Stimulated activated naive CD8-positive, alpha-beta T cell treated with anti-CD3 and anti-CD28 coated beads, Interleukin-15, amount 100 ng/mL, for 72 hours (primary cell): ENCODE results near the gene SPTBN2.

Source experiments
- ATAC-seq: fragments of 150-1000 bp; cut with Tn5 transposase; 2 replicates; pipeline ENCODE4 v1.10.0; 2021; ENCODE audit warnings: mild to moderate bottlenecking, moderate library complexity
- DNase-seq, 2 donors: peaks; one replicate each; pipeline ENCODE4 v3.0.0; 2021 to 2022
- H3K27ac Mint-ChIP-seq, 2 donors: one replicate each; pipeline ENCODE4 v1.8.0; 2022; ENCODE audit warnings: mild to moderate bottlenecking in 2 of 2, mixed read lengths in 2 of 2, moderate library complexity in 2 of 2
- H3K27me3 Mint-ChIP-seq: one replicate; pipeline ENCODE4 v1.8.0; 2022; ENCODE audit warnings: mixed read lengths
- H3K4me1 Mint-ChIP-seq: one replicate; pipeline ENCODE4 v1.8.0; 2022; ENCODE audit warnings: mild to moderate bottlenecking, mixed read lengths
- H3K4me3 Mint-ChIP-seq, 2 donors: one replicate each; pipeline ENCODE4 v1.8.0; 2022; ENCODE audit warnings: mild to moderate bottlenecking in 2 of 2, mixed read lengths in 2 of 2, moderate library complexity in 1 of 2
- H3K9me3 Mint-ChIP-seq, 2 donors: one replicate each; pipeline ENCODE4 v1.8.0; 2022; ENCODE audit warnings: mixed read lengths in 2 of 2

SPTBN2 gene

DNA sequence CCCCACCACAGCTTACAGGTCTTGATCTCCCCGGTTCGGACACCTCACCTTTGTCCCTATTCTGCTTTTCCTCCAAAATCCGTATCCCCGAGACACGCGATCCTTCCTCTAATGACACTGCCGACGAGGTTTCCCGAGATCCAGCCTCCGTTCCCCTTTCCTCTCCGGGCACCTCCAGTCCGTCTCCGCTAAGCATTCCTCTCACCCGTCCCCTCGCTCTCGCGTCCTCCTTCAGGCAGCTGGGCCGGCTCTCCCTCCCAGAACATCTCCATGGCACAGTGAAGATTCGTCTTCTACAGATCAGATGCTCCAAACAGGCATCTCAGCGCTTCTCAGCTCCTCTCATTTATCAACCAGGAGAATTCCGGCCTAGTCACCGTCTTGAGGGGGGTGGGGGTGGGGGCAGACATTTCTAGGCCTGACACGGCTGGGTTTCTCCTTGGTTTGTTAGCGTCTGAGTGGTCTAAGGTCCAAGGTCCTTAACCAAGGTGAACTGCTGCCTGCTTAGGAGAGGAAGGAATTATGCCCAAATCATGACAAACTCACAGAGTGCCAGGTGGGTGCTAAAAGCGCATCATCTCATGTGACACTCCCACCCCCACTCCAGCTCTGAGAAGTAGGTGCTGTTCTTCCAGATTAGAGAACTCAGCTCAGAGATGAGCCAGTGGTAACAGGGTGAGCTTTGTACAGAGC lies at the start of gene SPTBN2:
TSS of gene SPTBN2 (minus strand) at position 524 of the 693 bp plus-strand sequence. CDS start 7,976 bp downstream, outside the sequence.
- H3K4me3 Mint-ChIP-seq: peak within 1 kb of the TSS; percentile 79 to 85
- H3K9me3 Mint-ChIP-seq: no peaks in the 10 kb centered on the region
- H3K4me1 Mint-ChIP-seq: peaks cover 19% of the 10 kb centered on the region
- peak within 1 kb of the TSS in 1 of 2 donors; percentile 36 for H3K27ac Mint-ChIP-seq
- DNase-seq (no peak), ATAC-seq (no peak)
- peaks cover 69% of the 10 kb centered on the region for H3K27me3 Mint-ChIP-seq

GRCh38 chr11:66768818-66769217 lies 39.8 kb upstream of the SPTBN2 start:
- no peak for ATAC-seq
- Mint-ChIP-seq H3K9me3 (no peaks in the 10 kb centered on the region), H3K27me3 (no peaks in the 10 kb centered on the region), H3K4me3 (no peak overlapping the region), H3K27ac (no peak overlapping the region), H3K4me1 (no peaks in the 10 kb centered on the region)
- no peak for DNase-seq

DNA sequence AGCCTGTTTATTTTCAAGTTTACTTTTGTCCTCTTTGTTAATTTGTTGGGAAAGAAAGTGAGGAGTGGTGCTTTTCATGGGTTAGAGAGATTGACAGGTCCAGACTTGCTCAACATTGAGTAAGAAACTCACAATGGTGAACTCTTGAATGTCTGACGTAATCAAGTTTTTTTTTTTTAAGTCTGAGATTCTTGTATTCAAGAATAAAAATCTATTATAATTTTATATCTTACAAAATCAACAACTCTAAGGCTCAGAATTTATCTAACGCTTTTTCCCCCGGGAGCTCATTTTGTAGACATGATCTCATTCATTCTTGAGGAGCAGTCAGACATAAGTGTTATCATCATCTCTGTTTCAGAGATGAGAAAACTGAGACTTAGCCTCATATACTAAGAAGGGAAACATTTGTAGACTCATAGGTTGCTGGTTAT lies 39.1 kb upstream of the SPTBN2 start:
- Mint-ChIP-seq H3K27ac (no peak overlapping the region), H3K27me3 (no peaks in the 10 kb centered on the region), H3K4me1 (no peaks in the 10 kb centered on the region), H3K4me3 (no peak overlapping the region), H3K9me3 (no peaks in the 10 kb centered on the region)
- ATAC-seq (no peak), DNase-seq (no peak)

DNA sequence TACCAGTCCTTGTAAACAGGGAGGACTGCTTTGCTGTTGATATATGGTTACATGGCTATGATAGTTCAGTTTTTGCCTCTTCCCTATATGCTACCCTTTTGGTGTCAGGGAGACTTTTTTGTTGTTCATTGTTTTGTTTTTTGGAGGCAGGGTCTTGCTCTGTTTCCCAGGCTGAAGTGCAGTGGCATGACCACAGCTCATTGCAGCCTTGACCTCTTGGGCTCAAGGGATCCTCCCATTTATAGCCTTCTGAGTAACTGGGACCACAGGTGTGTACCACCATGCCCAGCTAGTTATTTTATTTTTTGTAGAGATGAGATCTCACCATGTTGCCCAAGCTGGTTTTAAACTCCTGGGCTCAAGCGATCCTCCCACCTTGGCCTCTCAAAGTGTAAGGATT lies 38.6 kb upstream of the SPTBN2 start:
- Mint-ChIP-seq H3K4me3 (no peak overlapping the region), H3K4me1 (no peaks in the 10 kb centered on the region), H3K27ac (no peak overlapping the region), H3K9me3 (no peaks in the 10 kb centered on the region), H3K27me3 (no peaks in the 10 kb centered on the region)
- ATAC-seq: no peak
- DNase-seq: no peak

DNA sequence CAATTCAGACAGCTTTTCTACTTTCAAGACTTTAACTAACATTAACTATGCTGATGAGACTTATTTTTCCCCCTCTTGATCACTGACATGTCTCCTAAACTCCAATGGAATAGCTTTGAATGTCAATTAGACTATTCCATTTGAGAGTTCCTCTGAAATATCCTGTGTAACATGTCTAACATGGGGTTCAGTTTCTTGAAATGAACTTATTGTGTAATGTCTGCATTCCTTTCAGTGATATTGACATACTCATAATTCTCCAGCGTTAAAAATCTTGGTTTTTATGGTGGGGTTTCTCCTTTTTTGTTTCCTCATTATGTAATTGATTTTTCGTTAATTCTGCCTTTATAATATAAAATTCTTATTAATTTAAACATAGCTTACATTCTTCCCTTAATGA lies 37.7 kb upstream of the SPTBN2 start:
- Mint-ChIP-seq H3K4me3 (no peak overlapping the region), H3K27me3 (no peaks in the 10 kb centered on the region), H3K27ac (no peak overlapping the region), H3K4me1 (no peaks in the 10 kb centered on the region), H3K9me3 (no peaks in the 10 kb centered on the region)
- ATAC-seq (no peak), DNase-seq (no peak)

DNA sequence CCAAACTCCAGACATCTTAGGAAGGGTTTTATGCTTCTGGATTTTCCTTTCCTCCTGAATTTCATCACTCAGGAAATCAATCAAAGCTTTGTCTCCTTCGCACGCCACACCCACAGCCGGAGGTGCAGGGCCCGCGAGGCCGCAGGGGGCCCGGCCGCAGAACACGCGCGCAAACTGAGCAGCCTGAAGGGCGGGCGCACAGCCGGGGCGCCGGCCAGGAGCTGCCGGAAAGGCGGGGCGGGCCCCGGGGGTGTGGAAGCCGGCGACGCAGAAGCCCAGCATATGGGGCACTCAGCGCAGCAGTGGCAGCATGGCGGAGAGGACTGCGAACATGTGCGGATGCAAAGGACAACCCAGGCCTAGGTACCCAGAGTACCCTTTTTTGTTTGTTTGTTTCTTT lies 33.1 kb upstream of the SPTBN2 start:
- H3K4me1 Mint-ChIP-seq: no peaks in the 10 kb centered on the region
- no peak overlapping the region for H3K4me3 Mint-ChIP-seq

GRCh38 chr11:66752148-66752547 lies 23.1 kb upstream of the SPTBN2 start:
- no peak overlapping the region for H3K27ac Mint-ChIP-seq
- H3K9me3 Mint-ChIP-seq: no peaks in the 10 kb centered on the region
- no peaks in the 10 kb centered on the region for H3K27me3 Mint-ChIP-seq
- H3K4me1 Mint-ChIP-seq: peaks cover 8% of the 10 kb centered on the region
- ATAC-seq (no peak), DNase-seq (no peak)
- no peak overlapping the region for H3K4me3 Mint-ChIP-seq

More for the DNA sequence above, 33.1 kb upstream of the SPTBN2 start:
- Mint-ChIP-seq H3K27ac (no peak overlapping the region), H3K9me3 (no peaks in the 10 kb centered on the region), H3K27me3 (no peaks in the 10 kb centered on the region)
- ATAC-seq (no peak), DNase-seq (no peak)

- H3K4me3 Mint-ChIP-seq: no peak overlapping the region
- no peak for DNase-seq
- no peaks in the 10 kb centered on the region for H3K9me3 Mint-ChIP-seq
- no peak for ATAC-seq
- H3K27me3 Mint-ChIP-seq: no peaks in the 10 kb centered on the region
- no peak overlapping the region for H3K27ac Mint-ChIP-seq
- peaks cover 15% of the 10 kb centered on the region for H3K4me1 Mint-ChIP-seq
Measured at GRCh38 chr11:66749091-66749490, 20.1 kb upstream of the SPTBN2 start.

DNA sequence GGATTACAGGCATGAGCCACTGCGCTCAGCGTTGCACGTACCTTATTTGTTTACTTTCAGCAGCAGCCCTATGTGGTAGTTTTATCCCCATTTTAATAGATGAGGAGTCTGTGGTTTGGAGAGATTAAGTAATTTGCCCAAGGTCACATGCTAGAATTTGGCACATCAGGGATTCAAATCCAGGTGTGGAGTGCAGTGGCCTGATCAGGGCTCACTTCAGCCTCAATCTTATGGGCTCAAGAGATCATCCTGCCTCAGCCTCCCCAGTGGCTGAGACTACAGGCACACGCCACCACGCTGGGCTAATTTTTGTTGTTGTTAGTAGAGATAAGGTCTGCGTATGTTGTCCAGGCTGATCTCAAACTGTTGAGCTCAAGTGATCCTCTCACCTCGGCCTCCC lies 18.5 kb upstream of the SPTBN2 start:
- no peaks in the 10 kb centered on the region for H3K9me3 Mint-ChIP-seq
- ATAC-seq (no peak), DNase-seq (no peak)
- no peak overlapping the region for H3K27ac Mint-ChIP-seq
- H3K4me3 Mint-ChIP-seq: no peak overlapping the region
- H3K27me3 Mint-ChIP-seq: no peaks in the 10 kb centered on the region
- H3K4me1 Mint-ChIP-seq: peaks cover 24% of the 10 kb centered on the region

DNA sequence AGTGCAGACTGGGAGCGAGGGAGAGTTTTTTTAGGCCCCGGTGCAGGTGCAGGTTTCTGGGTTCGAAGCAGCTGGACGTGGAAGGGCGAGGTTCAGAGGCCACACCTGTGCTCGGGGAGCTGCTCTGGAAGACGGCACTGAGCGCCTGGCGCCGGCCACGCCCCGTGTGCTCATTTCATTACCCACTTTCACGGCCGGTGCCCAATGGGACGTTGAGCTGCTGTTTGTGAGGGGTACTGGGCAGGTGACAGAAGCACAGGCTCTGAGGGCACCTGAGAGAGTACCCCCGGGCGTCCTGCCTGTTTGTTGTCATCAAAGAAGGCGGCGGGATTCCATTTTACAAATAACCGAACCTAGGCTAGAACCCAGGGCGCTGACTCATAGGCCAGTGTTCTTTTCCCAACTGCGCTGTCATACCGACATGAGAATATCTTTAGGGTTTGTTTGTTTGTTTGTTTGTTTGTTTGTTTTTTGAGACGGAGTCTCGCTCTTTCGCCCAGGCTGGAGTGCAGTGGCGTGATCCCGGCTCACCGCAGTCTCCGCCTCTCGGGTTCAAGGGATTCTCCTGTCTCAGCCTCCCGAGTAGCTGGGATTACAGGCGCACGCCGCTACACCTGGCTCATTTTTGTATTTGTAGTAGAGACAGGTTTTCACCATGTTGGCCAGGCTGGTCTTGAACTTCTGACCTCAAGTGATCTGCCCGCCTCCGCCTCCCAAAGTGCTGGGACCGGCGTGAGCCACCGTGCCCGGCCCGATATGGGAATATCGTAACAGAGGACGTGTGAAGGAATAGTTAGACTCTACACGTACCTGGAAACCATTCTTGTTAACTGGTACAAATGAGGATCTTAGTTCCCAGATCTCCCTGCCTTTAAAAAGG lies 16.6 kb upstream of the SPTBN2 start:
- ATAC-seq (peak; percentile 72), DNase-seq (peak; percentile 34 to 49)
- peak overlapping the region; percentile 96 to 98 for H3K4me3 Mint-ChIP-seq
- peaks cover 24% of the 10 kb centered on the region for H3K4me1 Mint-ChIP-seq
- peak overlapping the region; percentile 59 to 84 for H3K27ac Mint-ChIP-seq
- H3K9me3 Mint-ChIP-seq: peaks cover 7 to 10% of the 10 kb centered on the region in 2 donors
- H3K27me3 Mint-ChIP-seq: no peaks in the 10 kb centered on the region

DNA sequence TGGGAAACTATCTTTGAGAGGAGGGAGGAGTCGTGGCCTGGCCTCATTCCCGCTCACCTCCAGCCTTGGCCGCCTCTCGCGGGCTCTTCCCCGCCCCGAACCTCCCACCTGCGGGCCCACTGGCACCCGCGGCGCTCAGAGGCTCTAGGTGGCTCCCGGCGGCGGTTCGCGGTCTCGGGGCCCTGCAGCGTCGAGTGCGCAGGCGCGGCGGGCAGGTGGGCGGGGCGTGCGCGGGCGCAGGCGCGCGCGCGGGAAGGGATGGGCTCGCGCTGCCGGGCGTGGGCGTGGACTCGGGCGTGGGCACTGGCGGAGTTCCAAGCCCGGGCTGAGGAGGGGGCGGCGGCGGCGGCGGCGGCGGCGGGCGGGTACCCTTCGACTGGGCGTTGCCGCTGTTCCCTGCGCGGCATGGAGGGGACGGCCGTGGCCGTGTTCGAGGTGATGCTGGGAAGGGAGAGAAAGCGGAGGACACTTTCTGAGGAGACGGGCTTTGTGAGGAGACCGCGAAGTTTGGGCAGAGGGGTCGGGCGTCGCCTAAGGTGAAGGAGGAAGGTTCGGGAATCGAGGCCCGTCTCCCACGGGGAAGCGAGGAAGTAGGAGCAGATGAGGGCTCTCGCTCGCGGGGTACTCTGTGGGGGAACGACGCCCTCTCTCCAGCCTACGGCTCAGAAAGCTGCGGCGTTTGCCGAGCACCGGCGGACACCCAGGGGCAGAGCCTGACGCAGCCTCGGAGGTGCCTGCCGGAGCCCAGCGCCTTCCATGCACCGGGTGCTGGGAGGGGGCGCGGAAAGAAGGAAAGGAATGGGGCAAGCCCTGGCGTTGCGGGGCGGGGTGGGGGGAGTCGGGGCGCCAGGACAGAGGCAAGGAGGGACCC lies 15.7 kb upstream of the SPTBN2 start:
- ATAC-seq (peak; percentile 92), DNase-seq (peak; percentile 89 to 91)
- H3K4me1 Mint-ChIP-seq: peaks cover 24% of the 10 kb centered on the region
- peak overlapping the region; percentile 96 to 98 for H3K4me3 Mint-ChIP-seq
- peak overlapping the region; percentile 85 to 91 for H3K27ac Mint-ChIP-seq
- H3K27me3 Mint-ChIP-seq: no peaks in the 10 kb centered on the region
- peaks cover 7 to 16% of the 10 kb centered on the region in 2 donors for H3K9me3 Mint-ChIP-seq

DNA sequence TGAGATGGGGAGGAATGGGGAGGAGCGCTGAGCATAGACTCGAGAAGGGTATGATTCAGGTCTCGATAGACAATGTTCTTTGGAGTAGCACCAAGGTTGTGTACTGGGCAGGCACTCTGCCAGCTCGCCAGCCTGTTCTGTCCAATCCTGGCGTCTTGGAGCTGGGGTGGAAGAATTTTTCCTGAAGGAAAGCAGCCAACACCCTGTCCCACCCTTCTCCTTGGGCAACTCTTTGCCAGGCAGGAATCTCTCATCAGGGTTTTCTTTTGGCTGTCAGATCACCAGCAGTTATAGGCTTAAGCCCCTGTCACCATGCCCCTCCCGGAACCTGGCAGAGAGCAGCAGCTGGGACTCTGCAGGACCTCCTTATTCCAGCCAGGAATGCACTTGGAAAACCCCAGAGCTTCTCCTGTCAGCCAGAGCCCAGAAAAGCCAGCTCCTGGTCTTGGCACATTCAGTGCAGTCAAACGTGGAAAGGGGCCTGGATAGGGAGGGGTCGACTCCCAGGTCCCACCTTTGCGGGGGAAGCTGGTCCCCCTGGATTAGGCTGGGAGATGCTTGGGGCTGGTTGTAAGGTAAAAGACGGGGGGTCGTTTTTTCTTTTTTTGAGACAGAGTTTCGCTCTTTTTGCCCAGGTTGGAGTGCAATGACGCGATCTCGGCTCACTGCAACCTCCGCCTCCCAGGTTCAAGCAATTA lies 14.4 kb upstream of the SPTBN2 start:
- DNase-seq (no peak), ATAC-seq (no peak)
- Mint-ChIP-seq H3K4me1 (peaks cover 24% of the 10 kb centered on the region), H3K27me3 (no peaks in the 10 kb centered on the region), H3K9me3 (peaks cover 7 to 16% of the 10 kb centered on the region in 2 donors), H3K4me3 (peak overlapping the region; percentile 96 to 98), H3K27ac (no peak overlapping the region)

DNA sequence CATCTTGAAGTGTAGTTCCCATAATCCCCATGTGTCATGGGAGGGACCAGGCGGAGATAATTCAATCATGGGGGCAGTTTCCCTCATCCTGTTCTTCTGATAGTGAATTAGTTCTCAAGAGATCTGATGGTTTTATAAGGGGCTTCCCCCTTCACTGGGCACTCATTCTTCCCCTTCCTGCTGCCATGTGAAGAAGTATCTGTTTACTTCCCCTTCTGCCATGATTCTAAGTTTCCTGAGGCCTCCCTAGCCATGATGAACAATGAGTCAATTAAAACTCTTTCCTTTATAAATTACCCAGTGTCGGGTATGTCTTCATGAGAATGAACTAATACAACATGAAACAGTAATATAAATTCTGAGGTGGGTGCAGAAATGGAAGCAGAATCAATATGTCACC lies 12.1 kb upstream of the SPTBN2 start:
- no peak for ATAC-seq
- peaks cover 16% of the 10 kb centered on the region for H3K4me1 Mint-ChIP-seq
- peaks cover 7 to 16% of the 10 kb centered on the region in 2 donors for H3K9me3 Mint-ChIP-seq
- H3K27ac Mint-ChIP-seq: no peak overlapping the region
- peaks cover 8% of the 10 kb centered on the region for H3K27me3 Mint-ChIP-seq
- H3K4me3 Mint-ChIP-seq: no peak overlapping the region
- DNase-seq: no peak

GRCh38 chr11:66739983-66740382 lies 11.0 kb upstream of the SPTBN2 start:
- Mint-ChIP-seq H3K27me3 (peaks cover 8% of the 10 kb centered on the region), H3K4me1 (peaks cover 15% of the 10 kb centered on the region), H3K4me3 (no peak overlapping the region), H3K9me3 (peaks cover 7 to 16% of the 10 kb centered on the region in 2 donors), H3K27ac (no peak overlapping the region)
- DNase-seq: no peak
- no peak for ATAC-seq

DNA sequence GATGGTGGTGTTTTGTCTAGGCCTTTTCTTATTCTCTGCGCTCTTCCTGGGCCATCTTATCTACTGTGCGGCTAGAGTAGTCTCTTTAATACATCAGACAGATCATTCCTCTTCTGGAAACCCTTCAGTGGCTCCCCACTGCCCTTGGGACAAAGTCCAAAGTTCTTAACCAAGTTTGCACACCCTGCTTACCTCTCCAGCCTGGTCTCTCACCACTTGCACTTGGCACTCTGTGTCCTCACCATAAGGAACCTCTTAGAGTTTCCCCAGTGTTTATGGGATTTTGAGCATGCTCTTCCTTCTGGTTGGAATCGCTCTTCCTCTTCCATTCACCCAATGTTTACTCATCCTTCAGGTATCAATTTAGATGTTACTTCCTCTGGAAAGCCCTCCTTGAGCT lies 5.2 kb upstream of the SPTBN2 start:
- ATAC-seq: no peak
- Mint-ChIP-seq H3K4me1 (no peaks in the 10 kb centered on the region), H3K9me3 (no peaks in the 10 kb centered on the region), H3K27ac (no peak overlapping the region), H3K27me3 (peaks cover 41% of the 10 kb centered on the region), H3K4me3 (no peak overlapping the region)
- DNase-seq: no peak
